CD14-positive monocyte (primary cell): ENCODE data around the gene CPEB4. TPM values are rescaled to one million over a fixed set of nuclear protein-coding genes. Genes with fewer than 3 reads are reported as not detected.

ENCODE experiments used
- DNase-seq, 3 donors: peaks; one replicate each; pipeline ENCODE4 v3.0.0-alpha.2; 2011 to 2022
- H2AFZ ChIP-seq: 2 replicates; pipeline ENCODE4 v1.6.0; 2012; ENCODE audit warnings: mild to moderate bottlenecking, low read depth, low read length, inconsistent platforms; ENCODE audit not compliant: insufficient read depth, poor library complexity, severe bottlenecking
- H3K27ac ChIP-seq, 2 donors: 1 replicate in 1 of 2; 2 replicates in 1 of 2; pipeline ENCODE4 v1.5.1; 2012 to 2013; ENCODE audit warnings: low read length in 2 of 2, control low read depth in 1 of 2, inconsistent platforms in 1 of 2, low read depth in 1 of 2, mild to moderate bottlenecking in 1 of 2
- H3K27me3 ChIP-seq, 2 donors: one replicate each; pipeline versions ENCODE4 v1.6.0 to v1.6.1; 2011 to 2013; ENCODE audit warnings: low read length in 2 of 2; ENCODE audit not compliant: control insufficient read depth in 2 of 2, insufficient read depth in 2 of 2
- H3K36me3 ChIP-seq, 2 donors: replicated peaks in 1 of 2; 1 replicate in 1 of 2; 2 replicates in 1 of 2; pipeline versions ENCODE4 v1.5.1 to v1.6.1; 2012 to 2013; ENCODE audit warnings: low read length in 2 of 2, control low read depth in 1 of 2, inconsistent platforms in 1 of 2, mild to moderate bottlenecking in 1 of 2; ENCODE audit not compliant: insufficient read depth in 2 of 2, control insufficient read depth in 1 of 2
- H3K4me1 ChIP-seq, 2 donors: 1 replicate in 1 of 2; 2 replicates in 1 of 2; pipeline versions ENCODE4 v1.5.1 to v1.6.1; 2012 to 2013; ENCODE audit warnings: low read length in 2 of 2, control low read depth in 1 of 2, inconsistent platforms in 1 of 2, mild to moderate bottlenecking in 1 of 2, moderate library complexity in 1 of 2; ENCODE audit not compliant: insufficient read depth in 2 of 2, control insufficient read depth in 1 of 2
- H3K4me2 ChIP-seq: replicated peaks from 2 replicates; pipeline ENCODE3; 2012; ENCODE audit warnings: low read length, moderate library complexity, mild to moderate bottlenecking; ENCODE audit not compliant: poor library complexity, severe bottlenecking; ENCODE audit errors: extremely low read depth
- H3K4me3 ChIP-seq, 3 experiments: fragments of 200-600 bp in 1 of 3; sonication (generic) in 1 of 3; replicated peaks in 1 of 3; 1 replicate in 2 of 3; 2 replicates in 1 of 3; pipeline ENCODE4 v1.5.1; 2011 to 2013; ENCODE audit warnings: low read length in 3 of 3, mild to moderate bottlenecking in 3 of 3, control low read depth in 2 of 3, low read depth in 2 of 3, inconsistent platforms in 1 of 3, moderate library complexity in 1 of 3
- H3K79me2 ChIP-seq: 2 replicates; pipeline ENCODE4 v1.6.0; 2012; ENCODE audit warnings: mild to moderate bottlenecking, control low read depth, inconsistent platforms, low read length, moderate library complexity; ENCODE audit not compliant: insufficient read depth
- H3K9ac ChIP-seq: 2 replicates; pipeline ENCODE4 v1.6.0; 2017; ENCODE audit warnings: low read length, mild to moderate bottlenecking; ENCODE audit not compliant: insufficient read depth, poor library complexity, severe bottlenecking
- H3K9me3 ChIP-seq, 2 donors: replicated peaks in 1 of 2; 1 replicate in 1 of 2; 2 replicates in 1 of 2; pipeline versions ENCODE4 v1.5.1 to v1.6.1; 2012 to 2013; ENCODE audit warnings: low read length in 2 of 2, control low read depth in 1 of 2; ENCODE audit not compliant: control insufficient read depth in 1 of 2, insufficient read depth in 1 of 2
- H4K20me1 ChIP-seq: 2 replicates; pipeline ENCODE4 v1.6.0; 2012; ENCODE audit warnings: mild to moderate bottlenecking, low read length, control low read depth, moderate library complexity; ENCODE audit not compliant: insufficient read depth
- H3K27ac Mint-ChIP-seq, 7 donors: one replicate each; pipeline ENCODE4 v1.8.0; 2020; ENCODE audit warnings: mild to moderate bottlenecking in 7 of 7, mixed read lengths in 7 of 7, moderate library complexity in 6 of 7, inconsistent platforms in 2 of 7
- H3K27me3 Mint-ChIP-seq, 3 donors: one replicate each; pipeline ENCODE4 v1.8.0; 2021 to 2022; ENCODE audit warnings: low read depth in 3 of 3, mild to moderate bottlenecking in 3 of 3, mixed read lengths in 3 of 3, moderate library complexity in 3 of 3, inconsistent platforms in 1 of 3
- H3K36me3 Mint-ChIP-seq, 2 donors: one replicate each; pipeline ENCODE4 v1.8.0; 2020; ENCODE audit warnings: mixed read lengths in 2 of 2, inconsistent platforms in 1 of 2, mild to moderate bottlenecking in 1 of 2
- H3K4me1 Mint-ChIP-seq: one replicate; pipeline ENCODE4 v1.8.0; 2020; ENCODE audit warnings: mild to moderate bottlenecking, mixed read lengths
- H3K4me3 Mint-ChIP-seq, 2 donors: one replicate each; pipeline ENCODE4 v1.8.0; 2020; ENCODE audit warnings: mild to moderate bottlenecking in 2 of 2, mixed read lengths in 2 of 2, moderate library complexity in 1 of 2
- H3K9me3 Mint-ChIP-seq, 7 donors: one replicate each; pipeline ENCODE4 v1.8.0; 2020 to 2022; ENCODE audit warnings: mixed read lengths in 7 of 7, mild to moderate bottlenecking in 6 of 7, moderate library complexity in 6 of 7, inconsistent platforms in 2 of 7
- CTCF ChIP-seq: fragments of 200-600 bp; IDR thresholded peaks from one replicate; pipeline ENCODE4 v1.8.0; 2022; ENCODE audit warnings: antibody characterized with exemption, mild to moderate bottlenecking
- WGBS: methylation state at CpG from one replicate; pipeline ENCODE4 v1.1.5; 2013; ENCODE audit warnings: missing lambda C conversion rate; ENCODE audit not compliant: insufficient coverage; 5-methylcytosine and 5-hydroxymethylcytosine counted together
- intact Hi-C, 2 donors: fragments of 100-400 bp; cut with micrococcal nuclease; formaldehyde crosslinking; loops; one replicate each; pipeline versions ENCODE4 v1.15.0 to v1.15.1; 2023
- polyA plus RNA-seq, 3 donors: library from polyadenylated mRNA; depleted of rRNA in 1 of 3; unstranded in 2 of 3; stranded (reverse) in 1 of 3; fragments of 300-500 nt in 2 of 3; fragments of >200 nt in 1 of 3; fragmentation: Illumina TruSeq in 2 of 3; gene quantifications; 1 replicate in 2 of 3; 2 replicates in 1 of 3; pipeline ENCODE4 v1.2.3, GENCODE V29; 2012 to 2021

The CPEB4 gene
- polyA plus RNA-seq, 3 donors = 10.7 to 27.3 (median 13.9) TPM

GRCh38 chr5:173872957-173873305, 15.2 kb upstream of the CPEB4 start:
- intact Hi-C loops = no loop called here
- peak overlapping the region; percentile 37 for H2AFZ ChIP-seq
- H3K27ac Mint-ChIP-seq = peak overlapping the region; percentile 86 to 94 (median 90)
- H3K9ac ChIP-seq = peak overlapping the region; percentile 1
- peak overlapping the region in 1 of 3 experiments; percentile 25 for H3K4me3 ChIP-seq
- DNase-seq = peak in 2 of 3 donors; percentile 30 to 44
- H3K27me3 ChIP-seq = no peaks in the 10 kb centered on the region
- no peaks in the 10 kb centered on the region for H3K9me3 ChIP-seq
- no peaks in the 10 kb centered on the region for H3K36me3 Mint-ChIP-seq
- H4K20me1 ChIP-seq = no peaks in the 10 kb centered on the region
- H3K4me2 ChIP-seq = peak overlapping the region; percentile 51
- no peaks in the 10 kb centered on the region for H3K9me3 Mint-ChIP-seq
- no peaks in the 10 kb centered on the region for H3K36me3 ChIP-seq
- 81% methylated on average over 7 of the region's 9 CpGs for WGBS
- H3K4me1 ChIP-seq = peaks cover 44% of the 10 kb centered on the region in 2 donors
- peak overlapping the region in 1 of 2 donors; percentile 84 for H3K4me3 Mint-ChIP-seq
- peaks cover 43% of the 10 kb centered on the region for H3K4me1 Mint-ChIP-seq
- H3K27ac ChIP-seq = peak overlapping the region; percentile 79 to 85
- no peaks in the 10 kb centered on the region for H3K79me2 ChIP-seq
- TF ChIP-seq CTCF = no peak
- H3K27me3 Mint-ChIP-seq = peaks cover 0 to 3% (median 0%) of the 10 kb centered on the region in 3 donors

GRCh38 chr5:173873306-173873922, 14.7 kb upstream of the CPEB4 start:
- H4K20me1 ChIP-seq = no peaks in the 10 kb centered on the region
- WGBS = no CpG with 5 or more reads among the region's 4 CpGs
- peak overlapping the region; percentile 51 for H3K4me2 ChIP-seq
- H3K27ac ChIP-seq = peak overlapping the region; percentile 79 to 85
- no peaks in the 10 kb centered on the region for H3K79me2 ChIP-seq
- intact Hi-C loops = no loop called here
- H3K9me3 ChIP-seq = no peaks in the 10 kb centered on the region
- TF ChIP-seq CTCF = no peak
- H3K9ac ChIP-seq = peak overlapping the region; percentile 1
- H3K4me3 ChIP-seq = peak overlapping the region in 1 of 3 experiments; percentile 25
- H3K9me3 Mint-ChIP-seq = no peaks in the 10 kb centered on the region
- DNase-seq = peak; percentile 34 to 62 (median 47)
- peak overlapping the region; percentile 37 for H2AFZ ChIP-seq
- H3K27ac Mint-ChIP-seq = peak overlapping the region; percentile 86 to 94 (median 90)
- H3K36me3 Mint-ChIP-seq = no peaks in the 10 kb centered on the region
- peaks cover 39% of the 10 kb centered on the region in 2 donors for H3K4me1 ChIP-seq
- H3K27me3 Mint-ChIP-seq = peaks cover 0 to 3% (median 0%) of the 10 kb centered on the region in 3 donors
- H3K36me3 ChIP-seq = no peaks in the 10 kb centered on the region
- peaks cover 38% of the 10 kb centered on the region for H3K4me1 Mint-ChIP-seq
- no peaks in the 10 kb centered on the region for H3K27me3 ChIP-seq
- H3K4me3 Mint-ChIP-seq = peak overlapping the region in 1 of 2 donors; percentile 84
